Upper lobe of right lung (tissue), 1 donor: Measurements from ENCODE around the gene LAMP1. TPM values are rescaled to one million over a fixed set of nuclear protein-coding genes. Genes with fewer than 3 reads are reported as not detected.
A peak's percentile ranks its signal among the peaks of the same experiment; 100 is the strongest.

Source experiments
- ATAC-seq: fragments of 200-7000 bp; cut with Tn5 transposase; one replicate; pipeline ENCODE4 v1.9.1; 2020; ENCODE audit warnings: mild to moderate bottlenecking, moderate library complexity
- DNase-seq: peaks from one replicate; pipeline ENCODE4 v3.0.0-alpha.2; 2020
- H3K27ac ChIP-seq: fragments of 200-600 bp; one replicate; pipeline ENCODE4 v1.8.0; 2022
- H3K27me3 ChIP-seq: fragments of 200-600 bp; one replicate; pipeline ENCODE4 v1.8.0; 2022; ENCODE audit warnings: mild to moderate bottlenecking
- H3K36me3 ChIP-seq: fragments of 200-600 bp; one replicate; pipeline ENCODE4 v1.8.0; 2022
- H3K4me1 ChIP-seq: fragments of 200-600 bp; one replicate; pipeline ENCODE4 v1.8.0; 2022
- H3K4me3 ChIP-seq: fragments of 200-600 bp; one replicate; pipeline ENCODE4 v1.8.0; 2022; ENCODE audit warnings: mild to moderate bottlenecking
- H3K9me3 ChIP-seq: fragments of 200-600 bp; one replicate; pipeline ENCODE4 v1.8.0; 2022
- intact Hi-C: fragments of 100-400 bp; cut with DNase I; formaldehyde crosslinking; loops from one replicate; pipeline ENCODE4 v1.11.0; 2022
- total RNA-seq: library from RNA; stranded (reverse); fragmentation: NEBNext Ultra II Directional; extraction: Animal tissue kit (Norgen Biotek cat#: 25700); gene quantifications from one replicate; pipeline ENCODE4 v1.2.1, GENCODE V29; 2021
- TF ChIP-seq, protein P1 (sequence below): fragments of 200-600 bp; IDR thresholded peaks from one replicate; pipeline ENCODE4 v1.8.0; 2022; ENCODE audit warnings: antibody characterized with exemption
- donor health status: DM: no; HTN: yes; CAD: no; lungs with severe emphysema.

LAMP1 gene
- total RNA-seq, 1 donor from 2014 or later: 332 TPM

- peak; percentile 8 for ATAC-seq
- no peaks in the 10 kb centered on the region for H3K27me3 ChIP-seq
- no peak overlapping the region for H3K27ac ChIP-seq
- H3K9me3 ChIP-seq: no peaks in the 10 kb centered on the region
- TF ChIP-seq, protein P1, sequence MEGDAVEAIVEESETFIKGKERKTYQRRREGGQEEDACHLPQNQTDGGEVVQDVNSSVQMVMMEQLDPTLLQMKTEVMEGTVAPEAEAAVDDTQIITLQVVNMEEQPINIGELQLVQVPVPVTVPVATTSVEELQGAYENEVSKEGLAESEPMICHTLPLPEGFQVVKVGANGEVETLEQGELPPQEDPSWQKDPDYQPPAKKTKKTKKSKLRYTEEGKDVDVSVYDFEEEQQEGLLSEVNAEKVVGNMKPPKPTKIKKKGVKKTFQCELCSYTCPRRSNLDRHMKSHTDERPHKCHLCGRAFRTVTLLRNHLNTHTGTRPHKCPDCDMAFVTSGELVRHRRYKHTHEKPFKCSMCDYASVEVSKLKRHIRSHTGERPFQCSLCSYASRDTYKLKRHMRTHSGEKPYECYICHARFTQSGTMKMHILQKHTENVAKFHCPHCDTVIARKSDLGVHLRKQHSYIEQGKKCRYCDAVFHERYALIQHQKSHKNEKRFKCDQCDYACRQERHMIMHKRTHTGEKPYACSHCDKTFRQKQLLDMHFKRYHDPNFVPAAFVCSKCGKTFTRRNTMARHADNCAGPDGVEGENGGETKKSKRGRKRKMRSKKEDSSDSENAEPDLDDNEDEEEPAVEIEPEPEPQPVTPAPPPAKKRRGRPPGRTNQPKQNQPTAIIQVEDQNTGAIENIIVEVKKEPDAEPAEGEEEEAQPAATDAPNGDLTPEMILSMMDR: no peak
- H3K4me1 ChIP-seq: no peaks in the 10 kb centered on the region
- H3K36me3 ChIP-seq: peaks cover 17% of the 10 kb centered on the region
- DNase-seq: no peak
- intact Hi-C loops: no loop called here
- H3K4me3 ChIP-seq: no peak overlapping the region
These were observed 29.2 kb upstream of the LAMP1 start for GRCh38 chr13:113267642-113268405.

DNA sequence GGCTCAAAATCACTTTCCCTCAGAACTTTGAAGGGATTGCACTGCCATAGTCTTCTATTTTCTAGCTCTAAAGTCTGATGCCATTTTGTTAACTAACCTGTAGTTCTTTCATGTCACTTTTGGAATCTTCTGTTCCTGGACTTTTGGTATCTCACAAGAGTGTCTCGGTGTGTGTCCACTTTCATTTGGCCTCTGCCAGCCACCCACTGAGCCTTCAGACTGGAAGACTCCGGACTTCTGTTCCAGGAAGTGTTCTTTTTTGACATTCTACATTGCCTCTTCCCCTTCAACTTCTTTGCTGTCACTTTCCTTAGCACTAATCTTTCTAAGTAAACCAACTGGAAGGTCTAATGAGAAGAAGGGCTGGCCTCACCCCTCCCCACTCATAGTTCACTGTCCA, 25.0 kb upstream of the LAMP1 start:
- no peaks in the 10 kb centered on the region for H3K9me3 ChIP-seq

GRCh38 chr13:113272701-113273181, 24.3 kb upstream of the LAMP1 start:
- TF ChIP-seq, protein P1: no peak
- intact Hi-C loops: no loop called here
- Histone ChIP-seq H3K36me3 (no peaks in the 10 kb centered on the region), H3K27ac (no peak overlapping the region), H3K4me1 (peaks cover 8% of the 10 kb centered on the region), H3K9me3 (no peaks in the 10 kb centered on the region), H3K27me3 (no peaks in the 10 kb centered on the region), H3K4me3 (no peak overlapping the region)
- ATAC-seq: peak; percentile 76
- DNase-seq: peak; percentile 76

More for the DNA sequence above, 25.0 kb upstream of the LAMP1 start:
- ATAC-seq: no peak
- H3K27me3 ChIP-seq: no peaks in the 10 kb centered on the region
- H3K36me3 ChIP-seq: no peaks in the 10 kb centered on the region
- DNase-seq: no peak
- H3K4me3 ChIP-seq: no peak overlapping the region
- H3K4me1 ChIP-seq: peaks cover 8% of the 10 kb centered on the region
- TF ChIP-seq, protein P1: no peak
- intact Hi-C loops: no loop called here
- H3K27ac ChIP-seq: peak overlapping the region; percentile 28

DNA sequence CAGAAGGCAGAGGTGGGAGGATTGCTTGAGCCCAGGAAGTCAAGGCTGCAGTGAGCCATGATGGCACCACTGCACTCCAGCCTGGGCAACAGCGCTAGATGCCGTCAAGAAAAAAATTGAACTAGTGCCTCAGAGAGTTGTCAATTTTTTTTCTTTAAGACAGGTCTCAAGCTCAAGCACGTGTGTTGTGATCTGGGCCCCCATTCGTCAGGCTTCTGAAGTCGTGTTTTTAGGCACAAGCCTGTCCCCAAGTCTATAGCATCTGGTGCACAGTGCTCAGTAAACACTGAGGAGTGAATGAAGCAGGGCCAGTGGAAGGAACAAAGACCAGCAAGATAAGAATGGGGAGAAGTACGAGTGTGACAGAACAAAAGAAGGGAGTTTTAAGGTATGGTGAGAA, 23.7 kb upstream of the LAMP1 start:
- ATAC-seq (no peak), DNase-seq (no peak)
- Histone ChIP-seq H3K36me3 (no peaks in the 10 kb centered on the region), H3K4me3 (no peak overlapping the region), H3K27me3 (no peaks in the 10 kb centered on the region), H3K27ac (peak overlapping the region; percentile 42), H3K9me3 (no peaks in the 10 kb centered on the region), H3K4me1 (peaks cover 8% of the 10 kb centered on the region)
- intact Hi-C loops: no loop called here
- TF ChIP-seq, protein P1: no peak

DNA sequence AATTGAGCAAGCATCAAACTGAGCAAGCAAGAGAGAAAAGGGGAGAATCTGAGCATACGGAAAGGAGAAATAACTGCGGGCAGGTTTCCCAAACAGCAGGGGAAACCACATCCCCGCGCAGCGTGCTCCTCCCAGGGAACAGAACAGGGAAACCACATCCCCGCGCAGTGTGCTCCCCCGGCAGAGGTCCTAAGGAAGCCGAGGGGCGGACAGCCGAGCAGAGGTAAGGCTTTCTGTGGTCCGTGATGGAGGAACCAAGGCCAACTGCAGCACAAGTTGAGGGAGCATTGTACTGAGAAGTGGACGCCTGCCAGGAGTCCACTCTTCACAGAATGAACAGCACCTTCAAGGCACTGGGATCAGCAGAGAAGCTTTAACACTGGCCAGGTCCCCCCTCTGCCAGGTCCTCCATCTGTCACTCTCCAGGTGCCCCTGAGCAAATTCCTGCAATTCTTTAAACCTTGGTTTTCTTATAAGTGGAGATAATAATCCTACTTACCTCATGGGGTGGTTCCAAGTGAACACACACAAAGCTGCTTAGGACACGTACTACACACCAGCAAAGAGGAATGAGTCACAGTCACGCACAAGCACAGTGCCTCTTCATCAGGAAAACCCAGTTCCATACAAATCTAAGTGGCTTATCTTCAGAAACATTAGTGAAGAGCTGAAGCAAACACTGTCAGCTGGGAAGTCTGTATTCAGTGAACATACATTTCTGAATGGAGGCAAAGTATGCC, 23.0 kb upstream of the LAMP1 start:
- intact Hi-C loops: no loop called here
- Histone ChIP-seq H3K36me3 (no peaks in the 10 kb centered on the region), H3K27me3 (no peaks in the 10 kb centered on the region), H3K4me1 (peaks cover 8% of the 10 kb centered on the region), H3K9me3 (no peaks in the 10 kb centered on the region), H3K27ac (peak overlapping the region; percentile 42), H3K4me3 (no peak overlapping the region)
- TF ChIP-seq, protein P1: no peak
- DNase-seq (peak; percentile 76), ATAC-seq (peak; percentile 69)
